NK-92 treated with Interleukin-12 subunit alpha and Interleukin-12 subunit beta, amount 100 ng/mL, for 24 hours (cell line): Measurements from ENCODE around the gene POMC.
"Not testable (repeated sequence)": the region's sequence is repeated elsewhere in the genome, so short reads cannot be mapped to it uniquely, and the experiment has no call there.

Experiments
- DNase-seq: peaks from one replicate; lab custom pipeline; 2025; lab: John Stamatoyannopoulos, UW

The POMC gene

GRCh38 chr2:25168256-25169072, at the start of gene POMC:
Gene POMC (minus strand): TSS chr2:25168580. CDS start chr2:25164772, 3,808 bp downstream.
- DNase-seq: no peak

- no peak for DNase-seq
Observed at GRCh38 chr2:25218100-25218499, 49.7 kb upstream of the POMC start.

GRCh38 chr2:25215948-25216679, 47.7 kb upstream of the POMC start:
- DNase-seq: no peak

- DNase-seq: no peak
Observed at GRCh38 chr2:25215232-25215631, 46.9 kb upstream of the POMC start.

- DNase-seq: no peak
Observed at GRCh38 chr2:25213229-25213628, 44.8 kb upstream of the POMC start.

GRCh38 chr2:25210923-25211322, 42.5 kb upstream of the POMC start:
- not testable (repeated sequence) for DNase-seq

- no peak for DNase-seq
Observed at GRCh38 chr2:25207078-25207545, 38.7 kb upstream of the POMC start.

- no peak for DNase-seq
Observed at GRCh38 chr2:25204190-25204838, 35.9 kb upstream of the POMC start.

- DNase-seq: no peak
Observed at GRCh38 chr2:25202275-25202674, 33.9 kb upstream of the POMC start.

- no peak for DNase-seq
Observed at GRCh38 chr2:25201794-25202193, 33.4 kb upstream of the POMC start.

GRCh38 chr2:25201265-25201664, 32.9 kb upstream of the POMC start:
- DNase-seq: no peak

GRCh38 chr2:25198576-25198975, 30.2 kb upstream of the POMC start:
- no peak for DNase-seq

GRCh38 chr2:25198209-25198525, 29.8 kb upstream of the POMC start:
- DNase-seq: no peak

- no peak for DNase-seq
Observed at GRCh38 chr2:25197336-25198208, 29.2 kb upstream of the POMC start.

GRCh38 chr2:25194576-25195122, 26.3 kb upstream of the POMC start:
- no peak for DNase-seq

GRCh38 chr2:25190536-25190935, 22.2 kb upstream of the POMC start:
- no peak for DNase-seq

GRCh38 chr2:25188405-25188804, 20.0 kb upstream of the POMC start:
- no peak for DNase-seq

GRCh38 chr2:25187729-25188350, 19.5 kb upstream of the POMC start:
- no peak for DNase-seq

GRCh38 chr2:25184254-25184653, 15.9 kb upstream of the POMC start:
- DNase-seq: no peak

GRCh38 chr2:25178976-25179375, 10.6 kb upstream of the POMC start:
- no peak for DNase-seq

- DNase-seq: no peak
Observed at GRCh38 chr2:25177211-25177611, 8.8 kb upstream of the POMC start.
